Measurements from ENCODE around the gene AQP3.
"Not testable (repeated sequence)": the region's sequence is repeated elsewhere in the genome, so short reads cannot be mapped to it uniquely, and the experiment has no call there.

The AQP3 gene

DNA sequence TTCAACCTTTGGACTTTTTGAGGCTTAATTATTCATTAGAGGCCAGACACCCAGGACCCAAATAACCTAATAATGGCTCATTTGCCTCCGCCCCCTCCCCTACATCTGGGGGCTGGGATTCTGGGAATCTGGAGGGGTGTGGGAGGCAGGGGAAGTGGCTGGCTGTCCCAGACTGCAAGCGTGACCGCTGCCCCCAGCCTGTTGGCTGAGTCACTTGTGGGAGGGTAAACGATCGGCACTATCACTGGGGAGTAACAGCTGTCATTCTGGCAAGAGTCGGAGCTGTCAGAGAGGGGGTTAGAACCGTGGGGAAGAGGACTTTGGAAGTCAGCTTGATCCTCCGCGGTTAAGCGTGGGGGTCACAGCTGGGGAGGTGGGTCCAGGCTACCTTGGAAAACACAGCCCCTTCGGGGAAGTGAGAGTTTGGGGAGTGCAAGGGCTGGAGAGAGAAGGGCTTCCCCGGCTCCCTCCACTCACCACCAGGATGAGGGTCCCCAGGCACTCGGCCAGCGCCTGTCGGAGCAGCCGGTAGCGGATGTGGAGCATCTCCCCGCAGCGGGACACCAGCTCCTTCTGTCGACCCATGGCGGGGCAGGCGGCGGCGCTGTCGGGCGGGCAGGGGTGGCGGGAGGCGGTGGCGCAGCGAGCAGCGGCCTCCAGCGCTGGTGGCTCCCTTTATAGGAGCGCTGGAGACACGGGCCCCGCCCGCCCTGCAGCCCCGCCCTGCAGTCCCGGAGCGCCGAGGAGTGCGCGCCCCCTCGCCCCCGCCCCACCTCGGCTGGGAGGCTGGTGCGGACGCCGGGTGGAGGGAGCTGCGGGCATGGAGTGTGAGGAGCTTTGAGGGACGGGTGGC lies at the start of gene AQP3:
Gene AQP3 (minus strand): TSS at position 648 of the 853 bp plus-strand sequence. CDS start 63 bp downstream, at position 585.
- peak; percentile 86 for DNase-seq

DNA sequence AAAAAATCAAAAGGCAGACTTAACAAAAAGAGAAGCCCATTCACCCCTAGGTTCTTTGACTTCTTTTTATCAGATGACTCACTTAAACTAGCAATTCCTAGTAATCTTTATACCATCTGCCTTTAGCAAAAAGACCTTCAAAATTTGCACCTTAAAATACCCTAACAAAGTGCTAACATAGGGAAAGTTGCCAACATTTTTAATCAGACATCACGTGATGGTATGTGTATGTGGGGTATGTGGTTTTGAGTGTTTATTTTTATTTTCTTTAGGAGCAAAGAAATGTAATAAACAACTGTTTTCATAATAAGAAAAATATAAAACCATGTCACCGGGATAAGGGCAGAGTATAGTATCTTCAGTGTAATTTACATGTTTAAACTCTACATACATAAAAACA lies 46.4 kb upstream of the AQP3 start:
- not testable (repeated sequence) for DNase-seq

DNA sequence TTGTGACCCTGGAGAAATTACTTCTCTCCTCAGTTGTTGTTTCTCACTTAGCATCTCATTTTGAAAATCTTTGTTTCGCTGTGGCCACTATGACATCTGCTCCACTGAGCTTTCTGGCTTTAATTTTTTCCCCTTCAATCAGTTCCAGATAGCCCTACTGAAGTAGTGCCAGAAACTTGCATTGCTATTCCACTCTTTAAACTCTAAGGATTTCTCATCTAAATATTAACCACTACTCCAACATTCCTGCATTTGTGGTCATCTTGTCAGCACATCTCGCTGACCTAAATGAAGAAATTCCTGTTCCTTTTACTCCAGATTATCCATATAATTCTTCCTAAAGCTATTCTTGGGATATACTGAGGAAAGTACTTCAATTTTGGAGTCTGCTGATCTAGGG lies 41.7 kb upstream of the AQP3 start:
- DNase-seq, result no peak

DNA sequence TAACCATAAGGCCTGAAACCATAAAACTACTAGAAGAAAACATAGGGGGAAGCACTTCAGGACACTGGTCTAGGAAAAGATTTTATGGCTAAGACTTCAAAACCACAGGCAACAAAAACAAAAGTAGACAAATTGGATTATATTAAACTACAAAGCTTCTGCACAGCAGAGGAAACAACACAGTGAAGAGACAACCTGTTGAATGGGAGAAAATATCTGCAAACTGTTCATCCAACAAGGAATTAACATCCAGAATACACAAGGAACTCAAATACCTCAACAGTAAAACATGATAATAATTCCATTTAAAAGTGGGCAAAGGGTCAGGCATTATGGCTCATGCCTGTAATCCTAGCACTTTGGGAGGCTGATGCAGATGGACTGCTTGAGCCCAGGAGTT lies 37.9 kb upstream of the AQP3 start:
- DNase-seq, result not testable (repeated sequence)

DNA sequence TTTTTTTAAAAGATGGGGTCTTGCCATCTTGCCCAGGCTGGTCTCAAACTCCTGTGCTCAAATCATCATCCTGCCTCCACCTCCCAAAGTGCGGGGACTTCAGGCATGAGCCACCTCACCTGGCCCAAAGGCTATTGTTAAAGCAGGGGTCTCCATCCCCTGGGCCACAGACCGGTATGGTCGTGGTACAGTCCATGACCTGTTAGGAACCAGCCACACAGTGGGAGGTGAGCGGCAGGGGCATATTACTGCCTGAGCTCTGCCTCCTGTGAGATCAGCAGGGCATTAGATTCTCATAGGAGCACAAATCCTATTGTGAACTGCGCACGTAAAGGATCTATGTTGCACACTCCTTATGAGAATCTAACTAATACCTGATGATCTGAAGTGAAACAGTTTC lies 33.6 kb upstream of the AQP3 start:
- no peak for DNase-seq

DNA sequence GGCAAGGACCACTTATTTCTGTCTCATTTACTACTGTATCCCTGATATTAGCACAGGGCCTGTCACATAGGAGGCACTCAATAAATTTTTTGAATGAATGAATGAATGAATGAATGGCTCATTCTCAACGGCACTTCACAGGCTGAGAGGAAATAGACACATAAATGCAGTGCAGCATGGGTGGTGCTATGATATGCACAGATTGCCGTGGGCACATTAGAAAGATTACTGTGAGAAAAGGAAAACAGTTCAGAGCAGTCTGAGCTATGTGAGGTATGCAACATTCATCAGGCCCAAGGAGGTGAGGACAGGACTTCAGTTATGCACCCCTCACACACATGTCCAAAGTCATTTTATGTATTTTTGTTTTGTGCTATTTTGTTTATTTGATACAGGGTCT lies 32.7 kb upstream of the AQP3 start:
- DNase-seq, result no peak

DNA sequence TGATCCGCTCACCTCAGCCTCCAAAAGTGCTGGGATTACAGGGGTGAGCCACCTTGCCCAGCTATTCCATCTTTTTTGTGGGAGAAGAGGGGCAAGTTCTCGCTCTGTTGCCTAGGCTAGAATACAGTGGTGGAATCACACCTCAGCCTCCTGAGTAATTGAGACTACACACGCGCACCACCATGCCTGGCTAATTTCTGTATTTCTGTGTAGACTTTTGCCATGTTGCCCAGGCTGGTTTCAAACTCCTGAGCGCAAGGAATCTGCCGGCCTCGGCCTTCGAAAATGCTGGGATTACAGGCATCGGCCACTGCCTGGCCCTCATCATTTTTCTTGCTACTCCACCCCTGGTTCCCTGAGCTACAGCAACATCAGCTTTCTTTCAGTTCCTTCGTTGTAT lies 29.1 kb upstream of the AQP3 start:
- DNase-seq, result no peak

DNA sequence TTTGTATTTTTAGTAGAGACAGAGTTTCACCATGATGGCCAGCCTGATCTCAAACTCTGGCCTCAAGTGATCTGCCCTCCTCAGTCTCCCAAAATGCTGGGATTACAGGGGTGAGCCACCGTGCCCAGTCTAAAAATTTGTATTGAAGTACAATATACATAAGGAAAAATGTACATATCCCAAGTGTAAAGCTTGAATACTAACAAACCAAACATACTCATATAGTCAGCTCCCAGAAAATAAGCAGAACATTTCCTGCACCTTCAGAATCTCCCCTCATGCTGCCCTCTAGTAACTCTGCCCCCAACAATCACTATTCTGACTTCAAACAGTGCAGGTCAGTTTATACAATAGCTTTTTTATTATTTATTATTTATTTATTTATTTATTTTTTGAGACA lies 28.0 kb upstream of the AQP3 start:
- DNase-seq, result no peak

DNA sequence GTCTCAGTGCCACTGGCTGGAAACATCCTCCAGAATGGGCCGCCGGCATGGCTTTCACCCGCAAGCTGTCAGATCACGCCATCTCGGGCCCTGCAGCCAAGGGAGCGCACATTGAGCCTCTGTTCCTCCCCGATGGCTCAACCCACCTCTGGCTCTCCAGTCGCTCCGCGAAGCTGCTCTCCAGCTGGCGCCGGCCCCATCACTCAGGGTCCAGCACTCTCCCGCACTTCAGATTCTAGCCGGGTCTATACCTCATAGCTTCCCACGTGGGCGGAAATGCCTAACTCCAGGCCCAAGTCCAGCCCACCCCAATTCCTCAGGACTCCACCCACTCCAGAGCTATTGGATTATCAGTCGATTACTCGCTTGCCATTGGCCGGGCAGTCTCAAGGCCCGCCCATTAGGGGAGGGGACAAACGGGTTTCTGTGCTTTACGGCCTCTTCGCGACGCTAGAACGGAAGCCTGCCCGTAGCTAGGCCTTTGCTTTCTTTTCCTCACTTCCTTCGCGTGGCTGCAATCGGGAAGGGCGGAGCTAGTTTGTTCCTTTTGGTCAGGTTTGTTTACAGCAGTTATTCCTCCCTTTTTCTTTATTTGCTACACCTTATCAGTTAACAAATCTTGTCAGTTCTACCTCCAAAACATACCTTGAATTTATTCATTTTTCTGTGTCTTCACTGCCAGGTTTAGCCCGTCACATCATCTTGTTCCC lies 26.4 kb upstream of the AQP3 start, which contains the start of gene NOL6:
Gene NOL6 (minus strand): TSS at position 282 of the 710 bp plus-strand sequence. CDS start 82 bp downstream, at position 200.
- DNase-seq, result peak; percentile 99

DNA sequence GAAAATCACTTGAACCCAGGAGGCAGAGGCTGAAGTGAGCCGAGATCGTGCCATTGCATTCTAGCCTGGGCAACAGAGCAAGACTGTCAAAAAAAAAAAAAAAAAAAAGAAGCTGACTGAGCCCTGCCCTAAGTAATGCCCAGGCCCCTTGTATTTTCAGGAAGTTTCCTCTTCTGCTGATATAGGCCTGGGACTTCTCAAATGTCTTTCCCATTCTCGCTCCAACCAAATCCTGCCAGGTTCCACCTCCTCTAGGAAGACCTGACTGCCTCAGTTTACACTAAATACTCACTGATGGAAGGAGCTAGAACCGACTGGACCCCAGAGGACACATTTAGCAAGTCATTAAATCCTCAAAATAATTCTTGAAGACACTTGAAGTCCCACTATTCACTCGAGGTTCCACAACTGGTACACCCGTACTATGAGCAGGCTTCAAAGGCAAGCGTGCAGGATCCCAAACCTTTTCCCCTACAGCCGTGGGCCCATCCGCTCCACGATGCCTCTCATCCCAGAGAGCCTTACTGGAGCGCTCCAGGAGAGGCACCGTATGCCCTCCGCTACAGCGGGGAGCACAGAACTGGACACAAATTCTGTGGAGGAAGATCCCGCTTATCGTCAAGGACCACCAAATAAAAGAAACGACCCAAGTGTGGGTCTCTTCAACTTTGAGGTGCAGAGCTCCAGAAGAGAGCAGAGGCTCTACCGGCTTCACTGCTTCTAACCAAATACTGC lies 25.7 kb upstream of the AQP3 start:
- DNase-seq, result peak; percentile 44

DNA sequence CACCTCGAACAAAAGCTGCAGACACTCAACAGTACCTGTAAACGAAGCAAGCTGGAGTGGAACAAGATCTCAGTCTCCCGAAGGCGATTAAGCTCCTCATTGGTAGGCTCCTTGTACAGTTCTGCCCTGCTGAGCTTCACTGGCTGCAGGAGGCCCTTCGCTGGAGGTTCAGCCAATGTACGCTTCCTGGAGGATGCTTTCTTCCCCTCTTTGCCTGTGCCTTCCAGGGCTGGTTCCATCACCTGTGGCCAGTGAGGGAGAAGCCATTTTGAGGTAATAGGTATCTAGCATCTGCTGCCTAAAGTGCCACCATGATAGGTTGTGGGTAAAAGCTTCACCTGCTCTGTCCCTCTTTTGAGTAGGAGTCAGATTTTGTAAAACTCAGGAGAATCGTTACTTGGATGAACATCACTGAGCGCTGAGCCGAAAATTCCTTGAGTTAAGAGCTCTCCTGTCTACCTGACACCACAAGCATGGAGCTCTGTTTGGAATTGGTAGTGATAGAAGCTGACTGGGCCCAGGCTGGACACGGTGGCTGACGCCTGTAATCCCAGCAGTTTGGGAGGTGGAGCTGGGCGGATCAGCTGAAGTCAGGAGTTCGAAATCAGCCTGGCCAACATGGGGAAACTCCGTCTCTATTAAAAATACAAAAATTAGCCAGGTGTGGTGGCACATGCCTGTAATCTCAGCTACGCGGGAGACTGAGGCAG lies 24.9 kb upstream of the AQP3 start:
- no peak for DNase-seq

DNA sequence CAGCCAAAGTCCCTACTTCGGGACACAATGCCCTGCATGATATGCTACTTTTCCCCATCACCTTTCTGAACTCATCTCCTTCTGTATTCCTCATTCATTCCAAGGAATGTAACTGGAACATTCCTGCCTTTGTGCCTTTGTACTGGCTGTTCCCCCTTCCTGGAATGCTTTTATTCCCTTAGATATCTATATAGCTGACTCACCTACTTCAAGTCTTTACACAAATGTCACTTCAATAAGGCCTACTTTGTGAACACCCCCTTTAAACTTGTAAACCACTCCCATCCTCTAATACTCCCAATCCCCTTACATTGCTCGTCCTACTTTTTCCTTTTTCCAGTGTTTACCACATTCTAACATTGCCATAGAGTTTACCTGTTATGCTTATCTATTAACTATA lies 24.0 kb upstream of the AQP3 start:
- DNase-seq, result no peak

DNA sequence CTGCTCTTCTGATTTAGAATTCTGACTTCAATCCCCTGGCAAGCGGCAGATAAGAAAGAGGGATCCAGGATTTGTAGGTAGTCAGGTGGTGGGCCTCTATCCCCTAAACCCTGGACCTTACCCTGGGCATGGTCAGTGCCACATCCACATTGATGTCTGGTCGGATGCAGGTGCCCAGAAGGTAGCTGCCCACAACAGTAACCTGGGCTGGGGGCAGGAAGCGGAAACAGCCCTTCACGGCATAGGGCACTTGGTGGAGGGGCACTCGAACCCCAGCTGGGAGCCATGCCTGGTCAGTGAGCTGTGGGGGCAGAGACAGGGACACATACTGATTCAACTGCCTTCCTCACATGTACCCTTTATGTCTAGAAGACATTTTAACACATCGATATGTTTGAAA lies 22.5 kb upstream of the AQP3 start:
- DNase-seq, result no peak

DNA sequence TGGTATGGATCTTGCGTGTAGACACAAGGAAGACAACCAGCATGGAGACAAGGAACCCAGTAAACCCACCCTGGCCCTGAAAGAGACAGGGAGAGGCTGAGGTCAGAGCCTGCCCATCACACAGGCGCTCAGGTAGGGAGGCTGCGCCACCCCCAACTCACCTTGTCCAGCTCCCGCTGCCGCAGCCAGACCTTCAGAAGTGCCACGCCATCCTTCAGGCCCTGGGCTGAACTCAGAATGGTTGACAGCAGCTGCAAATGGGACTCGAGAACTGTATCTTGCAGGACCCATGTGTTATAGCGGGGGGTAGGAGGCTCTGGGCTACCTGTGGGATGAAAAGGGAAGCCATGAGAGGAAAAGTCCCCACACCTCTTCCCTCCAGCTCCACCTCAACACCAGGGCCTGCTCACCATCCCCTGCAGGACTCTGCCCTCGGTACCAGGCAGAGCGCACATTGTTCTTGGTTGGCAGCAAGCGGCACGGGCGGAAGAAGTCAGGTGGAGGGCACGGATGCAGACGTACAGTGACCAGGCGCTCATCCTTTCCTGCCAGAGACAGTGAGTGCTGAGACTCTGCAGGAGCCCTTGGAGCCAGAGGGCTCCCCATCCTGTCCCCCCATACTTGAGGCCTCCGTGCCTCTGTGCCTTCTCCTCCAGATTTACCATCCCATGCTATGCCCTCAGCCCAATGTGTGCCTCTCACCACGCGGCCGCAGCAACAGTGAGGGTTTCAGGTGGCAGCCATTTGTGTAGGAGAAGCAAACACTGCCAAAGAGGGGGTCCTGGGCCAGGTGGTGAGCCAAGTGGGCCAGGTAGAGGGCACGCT lies 21.6 kb upstream of the AQP3 start:
- DNase-seq, result no peak

DNA sequence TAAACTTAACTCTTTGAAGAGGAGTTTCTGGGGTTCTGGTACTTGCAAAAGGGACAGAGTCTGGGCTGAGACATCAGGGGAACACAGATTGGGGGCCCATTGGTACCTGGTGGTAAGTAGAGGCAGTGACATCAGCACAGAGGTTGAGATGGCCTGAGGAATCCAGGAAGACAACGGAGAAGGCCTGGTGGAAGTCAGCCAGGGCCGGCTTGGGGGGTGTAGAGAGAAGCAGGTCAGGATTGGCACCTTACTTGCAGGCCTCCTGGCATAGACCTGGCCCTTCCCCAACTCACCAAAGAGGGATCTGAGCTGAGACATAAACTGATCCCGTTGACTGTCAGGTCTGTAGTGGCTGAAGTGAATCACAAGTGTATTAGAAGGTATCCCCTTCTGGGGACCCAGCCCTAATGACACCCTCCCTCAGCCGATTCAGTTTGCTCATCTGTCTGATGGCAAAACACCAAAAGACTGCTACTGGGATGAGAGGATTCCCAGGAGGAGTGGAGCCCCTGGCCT lies 20.9 kb upstream of the AQP3 start:
- DNase-seq, result no peak

DNA sequence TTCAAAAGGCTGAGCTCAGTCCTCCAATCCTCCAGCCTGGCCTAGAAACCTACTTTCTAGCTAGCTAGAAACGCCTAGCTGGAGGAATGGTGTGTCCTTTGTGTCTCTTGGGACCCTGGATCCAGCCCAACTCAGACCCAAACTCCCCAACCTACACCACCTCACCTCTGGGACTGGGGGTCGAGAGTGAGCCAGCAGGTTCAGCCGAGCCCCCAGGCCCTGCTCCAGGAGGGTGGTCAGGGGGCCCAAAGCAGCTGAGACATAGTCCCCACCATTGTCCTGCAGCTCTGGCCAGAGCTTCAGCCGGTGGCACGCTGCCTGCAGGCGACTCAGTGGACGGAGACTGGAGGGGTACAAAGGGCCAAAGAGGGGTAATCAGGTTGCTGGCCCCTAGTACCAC lies 20.1 kb upstream of the AQP3 start:
- no peak for DNase-seq

DNA sequence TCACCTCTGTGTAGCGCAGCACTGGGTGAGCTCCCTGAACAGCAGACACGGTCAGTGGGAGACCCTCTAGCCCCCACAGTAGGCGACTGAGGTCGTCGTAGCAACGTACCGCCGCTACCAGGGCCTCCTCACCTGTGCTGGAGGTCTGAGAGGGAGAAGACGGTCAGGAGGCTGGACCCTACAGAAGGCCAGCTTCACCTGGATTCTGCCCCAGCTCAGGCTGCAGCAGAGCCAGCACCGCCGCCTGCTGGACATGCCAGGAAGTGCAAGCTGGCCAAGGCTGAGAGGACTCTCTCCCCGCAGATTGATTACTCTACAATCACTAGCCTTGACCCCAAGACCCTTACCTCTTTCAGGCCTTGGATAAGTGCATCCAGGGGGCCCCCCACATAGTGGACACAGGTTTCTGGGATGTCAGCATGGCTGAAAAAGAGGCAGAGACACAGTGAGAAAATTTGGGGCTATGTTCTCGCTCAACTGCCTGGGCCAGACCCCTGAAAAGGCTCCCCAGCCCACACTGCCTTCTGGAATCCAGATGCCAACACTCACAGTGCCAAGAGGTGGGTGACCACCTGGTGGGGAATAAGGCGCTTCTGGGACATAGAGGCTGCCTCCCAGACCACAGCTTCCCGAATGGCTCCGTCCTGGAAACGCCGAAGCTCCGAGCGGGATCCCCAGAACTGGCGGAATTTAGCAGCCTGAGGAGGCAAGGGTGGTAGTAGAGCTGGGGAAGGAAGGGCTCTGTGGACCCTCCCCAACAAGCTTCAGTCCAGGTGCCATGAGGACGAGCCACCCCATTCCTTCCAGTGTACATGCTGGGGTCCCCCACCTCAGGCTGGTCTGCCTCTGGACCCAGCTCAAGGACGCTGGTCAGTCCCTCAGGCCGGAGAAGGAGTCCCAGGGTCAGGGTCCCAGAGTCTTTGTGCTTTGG lies 19.4 kb upstream of the AQP3 start:
- DNase-seq, result peak; percentile 81

DNA sequence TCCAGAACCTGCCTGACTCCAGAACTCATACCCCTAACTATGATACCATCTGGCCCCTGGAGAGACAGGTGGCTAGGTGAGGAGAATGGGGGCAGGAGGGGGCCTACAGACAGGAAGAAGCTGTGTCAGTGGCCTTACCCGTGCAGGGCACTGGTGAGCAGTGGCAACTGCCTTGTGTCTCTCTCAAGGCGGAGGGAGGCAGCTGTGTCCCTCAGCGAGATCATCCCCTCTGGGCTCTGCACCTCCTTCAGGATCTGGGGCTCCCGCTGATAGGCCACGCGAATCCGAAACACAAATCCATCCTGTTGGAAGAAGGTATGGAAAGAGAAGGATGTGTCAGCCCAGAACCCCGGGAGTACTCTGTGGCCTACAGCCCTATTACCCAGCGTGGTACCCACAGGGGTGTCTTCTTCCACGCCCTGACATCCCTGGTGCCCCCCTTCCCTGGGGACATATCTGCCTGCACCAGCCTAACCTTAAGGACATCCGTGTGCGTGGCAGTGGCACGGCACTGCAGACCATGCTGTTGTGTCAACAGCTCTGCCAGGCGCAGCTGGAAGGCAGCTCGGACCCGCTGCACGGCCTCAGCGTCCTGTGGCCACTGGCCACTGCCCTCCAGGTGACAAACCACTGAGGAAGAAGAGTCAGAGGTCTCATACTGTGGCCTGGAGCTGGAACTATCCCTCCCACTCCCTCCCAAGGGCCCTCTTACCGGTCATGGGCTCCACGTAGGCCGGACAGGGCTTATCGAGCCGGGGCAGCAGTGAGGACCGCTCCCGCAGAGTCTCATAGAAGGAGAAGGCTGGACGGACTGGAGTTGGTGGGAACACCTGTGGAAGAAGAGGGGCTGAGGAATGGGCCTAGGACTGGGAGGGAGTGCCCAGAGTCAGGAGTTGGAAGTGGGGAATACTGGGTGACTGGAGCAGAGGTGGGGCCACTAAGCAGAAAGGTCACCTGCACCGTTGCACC lies 18.5 kb upstream of the AQP3 start:
- no peak for DNase-seq

DNA sequence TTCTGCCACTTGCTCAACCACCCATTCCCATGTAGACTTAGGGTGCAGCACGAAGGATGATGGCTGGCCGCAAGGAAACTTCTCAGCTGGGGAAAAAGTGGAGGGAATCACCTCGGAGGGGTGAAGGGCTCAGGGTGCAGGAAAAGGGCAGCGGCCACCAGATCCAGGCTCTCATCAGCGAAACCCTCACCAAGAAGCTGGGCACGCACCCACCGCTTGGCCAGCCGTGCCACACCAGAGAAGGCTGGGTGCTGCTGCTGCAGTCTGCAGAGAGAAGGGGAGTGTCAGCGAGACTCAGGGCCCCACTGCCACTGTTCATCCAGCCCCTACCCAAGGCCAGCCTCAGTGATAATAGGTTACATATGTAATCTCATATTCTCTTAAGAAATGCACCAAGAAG lies 17.7 kb upstream of the AQP3 start:
- no peak for DNase-seq

Data from DMS53 (cell line).